IMR-90 (cell line): ENCODE results near the gene SORL1. TPM values are rescaled to one million over a fixed set of nuclear protein-coding genes. Genes with fewer than 3 reads are reported as not detected.

Experiments
- ATAC-seq: fragments of 200-7000 bp; cut with Tn5 transposase; 2 replicates; pipeline ENCODE4 v1.9.1; 2020; ENCODE audit warnings: low read depth, mild to moderate bottlenecking, moderate library complexity
- BruUV-seq: library from RNA; stranded (reverse); fragments of 400-500 nt; replicated peaks from 2 replicates; lab custom pipeline; 2021; lab: Mats Ljungman, UMichigan
- CTCF ChIA-PET: fragments of 300-600 bp; formaldehyde crosslinking; extraction: SDS; loops from one replicate; lab custom pipeline; 2021; ENCODE audit warnings: antibody characterized with exemption; lab: Yijun Ruan, JAX
- POLR2A ChIA-PET: fragments of 300-600 bp; sonication (Branson Sonifier 250); formaldehyde crosslinking; loops from one replicate; lab custom pipeline; 2022; ENCODE audit warnings: antibody characterized with exemption; ENCODE audit not compliant: unreplicated experiment; lab: Charles Lee
- DNase-seq: peaks from one replicate; pipeline ENCODE4 v3.0.0; 2013
- H2AFZ ChIP-seq: replicated peaks from 2 replicates; pipeline ENCODE3; 2013; ENCODE audit warnings: low read length, mild to moderate bottlenecking; ENCODE audit not compliant: poor library complexity
- H2AK5ac ChIP-seq: 2 replicates; pipeline ENCODE4 v1.6.1; 2013; ENCODE audit warnings: low read depth, low read length, inconsistent platforms
- H2AK9ac ChIP-seq: replicated peaks from 2 replicates; pipeline ENCODE3; 2013; ENCODE audit warnings: mild to moderate bottlenecking, low read depth, low read length, moderate library complexity; ENCODE audit not compliant: poor library complexity
- H2BK120ac ChIP-seq: 2 replicates; pipeline ENCODE4 v1.6.1; 2013; ENCODE audit warnings: low read depth, low read length, inconsistent platforms
- H2BK15ac ChIP-seq: 3 replicates; pipeline ENCODE4 v1.6.1; 2013; ENCODE audit warnings: low read depth, low read length, inconsistent platforms
- H2BK20ac ChIP-seq: 2 replicates; pipeline ENCODE4 v1.6.1; 2013; ENCODE audit warnings: low read depth, mild to moderate bottlenecking, inconsistent platforms, low read length, moderate library complexity
- H2BK5ac ChIP-seq: 2 replicates; pipeline ENCODE4 v1.6.1; 2013; ENCODE audit warnings: mild to moderate bottlenecking, low read depth, low read length, inconsistent platforms; ENCODE audit not compliant: poor library complexity, severe bottlenecking
- H3K14ac ChIP-seq: replicated peaks from 2 replicates; pipeline ENCODE4 v1.6.1; 2013; ENCODE audit warnings: low read depth, low read length, inconsistent platforms
- H3K18ac ChIP-seq: 2 replicates; pipeline ENCODE4 v1.6.1; 2013; ENCODE audit warnings: low read depth, low read length, control low read depth
- H3K23ac ChIP-seq: 2 replicates; pipeline ENCODE4 v1.6.1; 2013; ENCODE audit warnings: low read depth, low read length, inconsistent platforms
- H3K27ac ChIP-seq: 2 replicates; pipeline ENCODE4 v1.5.1; 2013; ENCODE audit warnings: mild to moderate bottlenecking, control low read depth, low read length; ENCODE audit not compliant: insufficient read depth
- H3K27me3 ChIP-seq: 2 replicates; pipeline ENCODE4 v1.6.1; 2013; ENCODE audit warnings: low read length; ENCODE audit not compliant: control insufficient read depth, insufficient read depth
- H3K36me3 ChIP-seq: 2 replicates; pipeline ENCODE4 v1.6.1; 2013; ENCODE audit warnings: low read length, mixed read lengths; ENCODE audit not compliant: control insufficient read depth, insufficient read depth
- H3K4ac ChIP-seq: 2 replicates; pipeline ENCODE4 v1.6.1; 2013; ENCODE audit warnings: low read depth, low read length, inconsistent platforms
- H3K4me1 ChIP-seq: 2 replicates; pipeline ENCODE4 v1.6.1; 2013; ENCODE audit warnings: low read length, mixed read lengths; ENCODE audit not compliant: control insufficient read depth, insufficient read depth
- H3K4me2 ChIP-seq: 2 replicates; pipeline ENCODE4 v1.6.1; 2013; ENCODE audit warnings: low read depth, mild to moderate bottlenecking, control low read depth, low read length, moderate library complexity
- H3K4me3 ChIP-seq: 2 replicates; pipeline ENCODE4 v1.5.1; 2013; ENCODE audit warnings: low read depth, mild to moderate bottlenecking, control low read depth, low read length, moderate library complexity; ENCODE audit not compliant: insufficient read depth
- H3K56ac ChIP-seq: 2 replicates; pipeline ENCODE4 v1.6.1; 2013; ENCODE audit warnings: low read length, inconsistent platforms; ENCODE audit not compliant: insufficient read depth; ENCODE audit errors: extremely low read depth
- H3K79me1 ChIP-seq, 2 experiments: 2 replicates each; pipeline ENCODE4 v1.6.1; 2013; ENCODE audit warnings: low read length in 2 of 2, inconsistent platforms in 1 of 2, low read depth in 1 of 2
- H3K9ac ChIP-seq: 2 replicates; pipeline ENCODE4 v1.6.1; 2013; ENCODE audit warnings: low read depth, low read length, control low read depth
- H3K9me1 ChIP-seq: 2 replicates; pipeline ENCODE4 v1.6.1; 2013; ENCODE audit warnings: low read length, inconsistent platforms; ENCODE audit not compliant: insufficient read depth
- H3K9me3 ChIP-seq: 2 replicates; pipeline ENCODE4 v1.6.1; 2013; ENCODE audit warnings: low read length; ENCODE audit not compliant: control insufficient read depth, insufficient read depth
- H4K20me1 ChIP-seq: 2 replicates; pipeline ENCODE4 v1.6.1; 2013; ENCODE audit warnings: low read length, inconsistent platforms; ENCODE audit not compliant: insufficient read depth
- H4K5ac ChIP-seq: 2 replicates; pipeline ENCODE4 v1.6.1; 2013; ENCODE audit warnings: mild to moderate bottlenecking, low read depth, low read length, control low read depth
- H4K8ac ChIP-seq, 2 experiments: 2 replicates each; pipeline ENCODE4 v1.6.1; 2013; ENCODE audit warnings: low read depth in 2 of 2, low read length in 2 of 2, control low read depth in 1 of 2, inconsistent platforms in 1 of 2
- H4K91ac ChIP-seq: 2 replicates; pipeline ENCODE4 v1.6.1; 2013; ENCODE audit warnings: low read depth, low read length, inconsistent platforms; ENCODE audit not compliant: insufficient read depth
- FOS ChIP-seq: fragments of 150-350 bp; IDR thresholded peaks from 2 replicates; pipeline ENCODE4 v1.6.1; 2016; ENCODE audit warnings: low read depth, low read length
- MXI1 ChIP-seq: IDR thresholded peaks from 2 replicates; pipeline ENCODE4 v1.6.1; 2012; ENCODE audit warnings: low read depth, mild to moderate bottlenecking, low read length, moderate library complexity, borderline replicate concordance
- SMC3 ChIP-seq: fragments of 150-350 bp; IDR thresholded peaks from 2 replicates; pipeline ENCODE4 v1.6.1; 2016; ENCODE audit warnings: low read depth, mild to moderate bottlenecking, antibody characterized with exemption, low read length, moderate library complexity
- WGBS, 2 experiments: methylation state at CpG; one replicate each; pipeline versions ENCODE4 v1.1.5 to v1.1.7; 2013; ENCODE audit warnings: missing lambda C conversion rate in 2 of 2; ENCODE audit not compliant: insufficient read length in 1 of 2; ENCODE audit errors: extremely low coverage in 2 of 2; 5-methylcytosine and 5-hydroxymethylcytosine counted together
- dilution Hi-C: fragments of 300-500 bp; cut with HindIII; formaldehyde crosslinking; loops from one replicate; pipeline ENCODE4 v1.14.3; 2018; ENCODE audit warnings: low sequenced_read_pairs; ENCODE audit not compliant: unreplicated experiment
- in situ Hi-C: fragments of 300-500 bp; cut with MboI; formaldehyde crosslinking; loops from 3 replicates; pipeline ENCODE4 v1.14.3; 2019; ENCODE audit warnings: low sequenced_read_pairs, inconsistent platforms, mixed read lengths
- intact Hi-C: fragments of 100-400 bp; cut with micrococcal nuclease; formaldehyde crosslinking; loops from 2 replicates; pipeline ENCODE4 v1.10.0; 2022
- polyA plus RNA-seq, 3 experiments: library from polyadenylated mRNA; depleted of rRNA; stranded (reverse); fragments of >200 nt; gene quantifications; 2 replicates each; pipeline ENCODE4 v1.2.3, GENCODE V29; 2012; ENCODE audit warnings: low replicate concordance in 1 of 3
- total RNA-seq: library from RNA; depleted of rRNA; stranded (reverse); fragments of >200 nt; gene quantifications from 2 replicates; pipeline ENCODE4 v1.2.3, GENCODE V29; 2012

The SORL1 gene
- total and polyA plus RNA-seq, 2 of the 4 experiments (the other 2 are of a cell fraction) = 1.0 to 2.0 TPM

- no peak overlapping the region for H2BK120ac ChIP-seq
- no peak overlapping the region for H4K5ac ChIP-seq
- WGBS, 2 experiments = no CpG with 5 or more reads among the region's 2 CpGs
- H4K91ac ChIP-seq = no peak overlapping the region
- POLR2A ChIA-PET = no interaction called here
- H3K4me3 ChIP-seq = no peak overlapping the region
- H3K9me1 ChIP-seq = 0 out of 2 replicates have a peak, but pooled peaks cover 4% of the 10 kb centered on the region
- no peak for TF ChIP-seq MXI1
- TF ChIP-seq FOS = no peak
- no peak for TF ChIP-seq SMC3
- no peaks in the 10 kb centered on the region for H3K9me3 ChIP-seq
- in situ Hi-C loops (no loop called here), intact Hi-C loops (no loop called here), dilution Hi-C loops (no loop called here)
- no peak overlapping the region for H2AK5ac ChIP-seq
- CTCF ChIA-PET = no interaction called here
- no peaks in the 10 kb centered on the region for H4K20me1 ChIP-seq
- no peak overlapping the region for H3K27ac ChIP-seq
- no peak overlapping the region for H2AFZ ChIP-seq
- H4K8ac ChIP-seq = no peak overlapping the region
- BruUV-seq = no TSS peak
- DNase-seq (no peak), ATAC-seq (no peak)
- no peaks in the 10 kb centered on the region for H3K79me1 ChIP-seq
- no peak overlapping the region for H3K23ac ChIP-seq
- H2BK5ac ChIP-seq = no peak overlapping the region
- H3K36me3 ChIP-seq = peaks cover 2% of the 10 kb centered on the region; the same call in 1 of the 2 replicates
- H3K4me2 ChIP-seq = no peak overlapping the region
- no peak overlapping the region for H3K9ac ChIP-seq
- no peak overlapping the region for H3K56ac ChIP-seq
- peaks cover 7% of the 10 kb centered on the region for H3K4me1 ChIP-seq
- H3K14ac ChIP-seq = no peak overlapping the region
- H2BK15ac ChIP-seq = no peak overlapping the region
- no peak overlapping the region for H3K18ac ChIP-seq
- no peak overlapping the region; the same call in 1 of the 2 replicates for H3K4ac ChIP-seq
- H3K27me3 ChIP-seq = no peaks in the 10 kb centered on the region
- no peak overlapping the region for H2BK20ac ChIP-seq
- H2AK9ac ChIP-seq = no peak overlapping the region
These were observed 174.9 kb downstream of the SORL1 start for GRCh38 chr11:121626980-121627379.
